NCI-H524 treated with DMSO at 0.1 percent for 48 hours (cell line): ENCODE data around the gene RC3H2.
"Not testable (repeated sequence)": the region's sequence is repeated elsewhere in the genome, so short reads cannot be mapped to it uniquely, and the experiment has no call there.

Experiments
- DNase-seq: peaks from one replicate; lab custom pipeline; 2025; lab: John Stamatoyannopoulos, UW

Gene RC3H2

DNA sequence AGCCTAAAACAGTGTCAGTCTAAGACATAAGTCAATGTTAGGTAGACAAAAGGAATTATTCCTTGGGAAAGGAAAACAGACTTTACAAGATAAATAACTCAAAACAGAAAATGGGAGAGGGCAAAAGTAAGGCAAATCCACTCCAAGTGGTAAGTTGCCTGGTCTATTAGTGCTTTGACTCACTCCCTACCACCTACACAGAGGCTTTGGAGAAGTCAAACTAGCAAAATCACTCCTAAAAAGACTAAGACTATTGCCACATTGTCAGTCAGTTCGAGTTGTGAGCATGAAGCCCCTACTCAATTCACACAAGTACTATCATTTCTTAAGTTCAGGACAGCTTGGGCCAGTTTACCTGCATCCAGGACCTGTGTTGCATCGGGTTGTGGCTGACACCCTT is 13.2 kb upstream of the RC3H2 start:
- DNase-seq = no peak

GRCh38 chr9:122912964-122913673 is 8.0 kb upstream of the RC3H2 start, which contains the start of gene ZBTB6:
TSS of gene ZBTB6 (minus strand) at chr9:122913323. CDS start at chr9:122912072, 1,251 bp downstream.
- peak; percentile 75 for DNase-seq

GRCh38 chr9:122912671-122912963 is 7.5 kb upstream of the RC3H2 start:
- no peak for DNase-seq

- DNase-seq = not testable (repeated sequence)
Observed at GRCh38 chr9:122906122-122906521, 963 bp upstream of the RC3H2 start.

DNA sequence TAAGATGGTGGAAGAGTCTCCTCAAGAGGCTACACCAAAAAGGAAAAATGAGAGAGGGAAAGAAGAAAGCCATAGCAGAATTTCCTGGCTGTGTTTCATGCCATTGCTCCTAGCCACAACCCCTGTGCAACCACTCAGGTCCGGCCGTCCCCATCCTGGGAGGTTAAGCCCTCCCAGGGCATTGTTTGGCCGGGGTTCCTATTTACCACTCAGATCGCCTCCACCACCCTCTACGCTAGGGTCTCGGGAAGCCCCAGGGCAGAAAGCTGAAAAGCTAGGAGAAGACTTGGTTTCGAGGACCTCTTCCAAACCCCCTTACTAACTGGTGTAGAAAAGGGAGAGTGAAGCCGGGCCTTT is 715 bp downstream of the RC3H2 start:
- DNase-seq = no peak

DNA sequence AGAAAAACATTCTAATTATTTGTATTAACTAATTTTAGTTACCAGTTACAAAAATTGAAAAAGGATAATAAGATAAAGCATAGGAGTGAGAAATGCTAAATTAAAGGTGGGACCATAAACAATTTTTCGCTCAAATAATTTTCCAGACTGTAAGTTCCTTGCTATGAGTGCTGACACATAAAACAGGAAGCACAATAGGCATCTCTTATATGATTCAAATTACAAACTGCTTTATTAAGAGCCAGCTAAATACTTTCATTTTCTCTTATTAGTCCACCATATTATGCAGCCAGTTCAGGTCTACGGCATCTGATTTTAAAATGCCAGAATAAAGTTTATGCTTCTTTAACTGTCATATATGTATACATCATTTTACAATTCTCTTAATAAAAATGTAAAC is 4.4 kb downstream of the RC3H2 start:
- no peak for DNase-seq

- DNase-seq = no peak
Observed at GRCh38 chr9:122897969-122898368, 7.2 kb downstream of the RC3H2 start.

- DNase-seq = no peak
Observed at GRCh38 chr9:122888480-122888879, 16.7 kb downstream of the RC3H2 start.

DNA sequence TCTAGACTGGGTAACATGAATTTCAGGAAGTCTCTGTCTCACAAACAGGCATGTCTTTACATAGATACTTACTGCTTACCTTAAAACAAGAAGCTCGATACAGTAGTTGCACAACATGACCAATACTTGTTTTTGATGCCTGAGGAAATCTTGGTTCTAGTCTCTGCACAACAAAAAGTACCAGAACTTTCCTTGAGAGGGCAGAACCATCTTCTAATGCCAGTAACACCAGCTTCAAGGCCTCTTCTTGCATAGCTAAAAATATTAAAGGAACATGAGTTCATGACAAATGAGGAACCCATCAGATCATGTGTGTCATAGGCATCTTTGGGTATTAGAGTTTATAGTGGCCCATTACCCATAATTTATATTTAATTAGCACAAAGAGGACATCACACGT is 22.0 kb downstream of the RC3H2 start:
- DNase-seq = no peak

- no peak for DNase-seq
Observed at GRCh38 chr9:122879443-122879842, 25.7 kb downstream of the RC3H2 start.

- DNase-seq = no peak
Observed at GRCh38 chr9:122875523-122875922, 29.6 kb downstream of the RC3H2 start.

DNA sequence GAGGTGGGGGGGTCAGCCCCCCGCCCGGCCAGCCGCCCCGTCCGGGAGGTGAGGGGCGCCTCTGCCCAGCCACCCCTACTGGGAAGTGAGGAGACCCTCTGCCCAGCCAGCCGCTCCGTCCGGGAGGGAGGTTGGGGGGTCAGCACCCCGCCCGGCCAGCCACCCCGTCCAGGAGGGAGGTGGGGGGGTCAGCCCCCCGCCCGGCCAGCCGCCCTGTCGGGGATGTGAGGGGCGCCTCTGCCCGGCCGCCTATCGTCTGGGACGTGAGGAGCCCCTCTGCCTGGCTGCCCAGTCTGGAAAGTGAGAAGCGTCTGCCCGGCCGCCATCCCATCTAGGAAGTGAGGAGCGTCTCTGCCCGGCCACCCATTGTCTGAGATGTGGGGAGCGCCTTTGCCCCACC is 37.9 kb downstream of the RC3H2 start:
- not testable (repeated sequence) for DNase-seq

DNA sequence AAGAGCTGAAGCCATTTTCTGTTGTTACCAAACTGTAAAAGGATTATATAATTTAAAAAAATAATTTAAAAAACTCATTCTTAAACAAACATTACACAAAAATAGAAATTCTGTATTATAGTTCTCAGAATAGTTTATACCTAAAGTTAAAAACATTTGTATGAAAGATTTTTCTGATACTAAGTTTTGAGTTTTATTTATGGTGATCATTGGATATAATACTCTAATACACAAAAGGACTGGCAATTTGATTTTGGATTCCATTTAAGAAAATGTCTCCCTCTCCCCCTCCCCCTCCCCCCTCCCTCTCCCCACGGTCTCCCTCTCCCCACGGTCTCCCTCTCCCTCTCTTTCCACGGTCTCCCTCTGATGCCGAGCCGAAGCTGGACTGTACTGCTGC is 39.1 kb downstream of the RC3H2 start:
- no peak for DNase-seq

DNA sequence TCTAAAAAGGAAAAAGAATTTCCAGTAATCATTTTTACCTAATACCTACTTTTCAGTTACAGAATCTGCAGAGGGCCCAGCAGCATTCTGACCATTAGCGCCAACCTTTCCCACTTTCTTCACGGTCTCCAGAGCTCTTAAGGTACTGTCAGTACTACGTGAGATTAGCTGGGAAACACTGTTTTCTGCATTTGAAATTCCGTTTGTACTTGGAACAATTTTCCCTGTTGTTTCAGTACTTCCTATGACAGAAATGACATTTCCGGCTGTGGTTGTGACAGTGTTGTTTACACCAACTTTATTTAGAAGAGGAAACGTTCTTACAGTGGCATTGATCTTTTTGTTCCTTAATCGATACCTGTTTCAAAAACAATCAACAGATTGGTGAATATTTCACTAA is 39.9 kb downstream of the RC3H2 start:
- DNase-seq = no peak

- no peak for DNase-seq
Observed at GRCh38 chr9:122863407-122863806, 41.8 kb downstream of the RC3H2 start.

GRCh38 chr9:122860319-122861142 is 44.6 kb downstream of the RC3H2 start:
- DNase-seq = no peak

DNA sequence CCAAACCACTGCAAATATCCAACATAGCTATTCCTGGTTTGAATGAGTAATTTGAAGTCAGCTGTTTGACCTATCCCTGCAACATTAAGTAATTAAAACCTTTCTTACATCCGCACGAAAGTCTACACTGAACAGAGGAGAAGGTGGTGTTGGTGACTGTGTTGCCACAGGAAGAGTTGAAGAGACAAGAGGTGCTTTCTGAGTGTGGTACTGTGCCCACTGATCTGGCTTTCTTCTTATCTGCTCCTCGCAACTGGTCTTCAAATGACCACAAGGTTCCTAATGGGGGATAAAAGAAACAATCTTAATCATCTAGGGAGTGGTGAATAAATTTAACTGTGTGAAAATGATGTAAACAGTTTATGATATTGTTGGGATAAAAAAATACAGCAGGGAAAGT is 47.3 kb downstream of the RC3H2 start:
- no peak for DNase-seq

DNA sequence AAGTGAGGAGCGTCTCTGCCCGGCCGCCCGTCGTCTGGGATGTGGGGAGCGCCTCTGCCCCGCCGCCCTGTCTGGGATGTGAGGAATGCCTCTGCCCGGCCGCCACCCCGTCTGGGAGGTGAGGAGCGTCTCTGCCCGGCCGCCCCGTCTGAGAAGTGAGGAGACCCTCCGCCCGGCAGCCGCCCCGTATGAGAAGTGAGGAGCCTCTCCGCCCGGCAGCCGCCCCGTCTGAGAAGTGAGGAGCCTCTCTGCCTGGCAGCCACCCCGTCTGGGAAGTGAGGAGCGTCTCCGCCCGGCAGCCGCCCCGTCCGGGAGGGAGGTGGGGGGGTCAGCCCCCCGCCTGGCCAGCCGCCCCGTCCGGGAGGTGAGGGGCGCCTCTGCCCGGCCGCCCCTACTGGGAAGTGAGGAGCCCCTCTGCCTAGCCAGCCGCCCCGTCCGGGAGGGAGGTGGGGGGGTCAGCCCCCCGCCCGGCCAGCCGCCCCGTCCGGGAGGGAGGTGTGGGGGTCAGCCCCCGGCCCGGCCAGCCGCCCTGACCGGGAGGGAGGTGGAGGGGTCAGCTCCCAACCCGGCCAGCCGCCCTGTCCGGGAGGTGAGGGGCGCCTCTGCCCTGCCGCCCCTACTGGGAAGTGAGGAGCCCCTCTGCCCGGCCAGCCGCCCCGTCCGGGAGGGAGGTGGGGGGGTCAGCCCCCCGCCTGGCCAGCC is 52.9 kb downstream of the RC3H2 start:
- DNase-seq = not testable (repeated sequence)

DNA sequence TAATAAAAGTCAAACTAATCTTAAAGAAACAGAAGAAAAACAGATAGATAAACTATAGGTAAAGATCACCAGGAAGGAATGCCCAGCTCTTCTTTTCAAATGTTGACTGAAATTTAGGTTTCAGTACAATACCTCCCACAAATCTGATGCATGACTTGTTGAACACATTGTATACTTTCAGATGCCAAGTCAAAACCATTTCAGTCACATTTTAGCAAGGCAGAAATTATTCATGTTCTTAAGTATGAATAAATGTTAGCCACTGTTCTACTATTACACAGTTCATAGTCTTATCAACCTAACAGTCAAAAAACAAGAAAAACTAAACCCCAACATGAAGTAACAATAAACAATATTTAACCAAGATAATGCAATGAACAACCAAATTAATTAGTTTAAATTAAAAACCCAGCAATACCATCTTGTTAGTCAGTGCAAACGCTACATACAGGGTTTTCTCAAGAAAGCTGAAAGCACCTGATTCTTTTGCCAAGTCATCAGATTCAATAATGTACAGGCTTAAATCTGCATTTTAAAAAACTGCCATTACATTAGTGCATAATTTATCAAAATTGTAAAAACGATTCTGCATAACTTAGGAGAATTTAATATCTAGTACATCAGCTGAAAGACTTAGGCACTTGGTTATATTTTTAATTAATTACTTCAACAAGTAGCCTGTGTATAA is 56.8 kb downstream of the RC3H2 start:
- DNase-seq = no peak

DNA sequence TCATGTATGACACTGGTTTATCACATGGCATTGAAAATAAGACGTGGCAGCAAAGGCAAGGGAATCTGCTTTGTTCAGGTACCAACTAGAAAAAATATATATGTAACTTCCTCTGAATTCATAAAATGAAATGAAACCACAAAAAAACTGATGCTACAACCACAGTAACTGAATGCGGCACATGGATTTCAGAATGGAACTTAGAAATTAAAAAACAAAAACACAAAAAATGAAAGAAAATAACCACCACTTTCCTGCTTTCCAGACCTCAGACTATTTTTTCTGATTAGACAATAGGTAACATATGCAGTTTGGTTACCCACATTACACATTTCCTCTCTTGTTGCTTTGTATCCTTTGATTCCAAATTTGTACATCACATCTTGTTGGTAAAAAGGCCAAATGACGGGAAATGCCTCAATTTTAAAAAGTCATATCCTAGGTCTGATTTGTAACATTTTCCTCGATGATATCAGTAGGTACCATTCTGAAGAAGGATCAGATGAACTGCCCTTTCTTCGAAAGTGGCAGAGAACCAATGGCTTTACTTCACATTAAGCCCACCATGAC is 58.7 kb downstream of the RC3H2 start:
- DNase-seq = no peak

DNA sequence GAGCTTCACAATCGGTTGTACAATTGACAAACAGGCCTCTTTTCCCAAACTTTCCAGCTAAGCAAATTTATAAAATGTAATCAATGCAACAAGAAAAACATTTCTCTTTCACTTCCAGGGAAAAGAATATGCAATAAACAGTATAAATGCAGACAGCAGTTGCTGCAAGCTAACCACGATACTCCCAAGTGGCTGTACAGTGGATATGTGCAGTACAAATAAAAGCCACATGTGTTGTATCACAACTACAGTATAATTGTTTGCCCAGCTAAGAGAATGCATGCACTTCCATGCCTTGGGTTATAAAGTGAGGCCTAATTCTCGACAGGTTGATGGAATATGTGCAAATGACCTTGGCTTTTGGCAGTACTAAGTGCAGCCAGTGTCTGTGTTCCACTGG is 60.0 kb downstream of the RC3H2 start:
- no peak for DNase-seq

DNA sequence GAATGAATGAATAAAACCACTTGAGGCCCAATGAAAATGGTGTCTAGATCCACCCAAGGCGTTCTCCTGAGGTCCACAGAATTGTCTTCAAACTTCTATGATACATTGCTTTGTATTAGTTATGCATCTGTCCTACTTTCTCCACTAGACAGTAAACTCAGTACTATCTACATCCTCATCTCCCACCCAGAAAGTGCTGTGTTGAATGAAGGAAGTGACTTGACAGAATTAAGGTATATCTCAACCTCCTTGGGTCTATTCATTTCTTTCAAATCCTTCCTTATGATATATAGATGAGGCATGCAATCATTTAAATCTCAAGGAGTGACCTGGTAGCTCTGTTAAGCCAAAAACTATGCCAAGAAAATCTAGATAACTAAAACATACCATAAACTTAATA is 61.0 kb downstream of the RC3H2 start:
- DNase-seq = no peak
